Retinal pigment epithelial cell (primary cell): ENCODE results near the gene PROKR2.

Experiments used
- DNase-seq: peaks from one replicate; pipeline ENCODE4 v3.0.0-alpha.2; 2010; ENCODE audit warnings: low read depth
- H3K4me3 ChIP-seq: 2 replicates; pipeline ENCODE4 v1.5.1; 2011; ENCODE audit warnings: mild to moderate bottlenecking, low read length, control low read depth, moderate library complexity
- TF ChIP-seq, protein P1 (sequence below): conservative IDR thresholded peaks from 2 replicates; pipeline ENCODE4 v1.5.1; 2011; ENCODE audit warnings: low read depth, low read length, control low read depth, inconsistent platforms

Gene PROKR2

DNA sequence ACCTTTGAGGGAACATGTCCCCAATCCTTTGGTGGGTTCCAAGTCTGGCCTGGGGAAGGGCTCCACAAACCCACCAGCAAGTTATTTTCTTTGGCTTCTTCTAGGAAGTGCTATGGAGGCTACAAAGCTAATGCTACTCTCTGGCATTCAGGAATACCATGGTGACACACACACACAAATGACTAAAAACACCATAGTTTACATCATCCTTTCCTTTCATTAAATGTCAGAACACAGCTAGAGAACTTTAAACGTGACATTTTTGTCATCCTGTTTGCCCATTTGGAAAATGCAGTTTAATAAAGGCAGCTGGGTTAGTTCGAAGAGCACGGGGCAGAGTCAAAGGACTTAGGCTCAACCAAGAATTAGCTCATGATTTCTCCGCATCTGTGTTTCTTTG lies 40.2 kb upstream of the PROKR2 start:
- no peak for DNase-seq
- TF ChIP-seq, protein P1, sequence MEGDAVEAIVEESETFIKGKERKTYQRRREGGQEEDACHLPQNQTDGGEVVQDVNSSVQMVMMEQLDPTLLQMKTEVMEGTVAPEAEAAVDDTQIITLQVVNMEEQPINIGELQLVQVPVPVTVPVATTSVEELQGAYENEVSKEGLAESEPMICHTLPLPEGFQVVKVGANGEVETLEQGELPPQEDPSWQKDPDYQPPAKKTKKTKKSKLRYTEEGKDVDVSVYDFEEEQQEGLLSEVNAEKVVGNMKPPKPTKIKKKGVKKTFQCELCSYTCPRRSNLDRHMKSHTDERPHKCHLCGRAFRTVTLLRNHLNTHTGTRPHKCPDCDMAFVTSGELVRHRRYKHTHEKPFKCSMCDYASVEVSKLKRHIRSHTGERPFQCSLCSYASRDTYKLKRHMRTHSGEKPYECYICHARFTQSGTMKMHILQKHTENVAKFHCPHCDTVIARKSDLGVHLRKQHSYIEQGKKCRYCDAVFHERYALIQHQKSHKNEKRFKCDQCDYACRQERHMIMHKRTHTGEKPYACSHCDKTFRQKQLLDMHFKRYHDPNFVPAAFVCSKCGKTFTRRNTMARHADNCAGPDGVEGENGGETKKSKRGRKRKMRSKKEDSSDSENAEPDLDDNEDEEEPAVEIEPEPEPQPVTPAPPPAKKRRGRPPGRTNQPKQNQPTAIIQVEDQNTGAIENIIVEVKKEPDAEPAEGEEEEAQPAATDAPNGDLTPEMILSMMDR, result no peak
- no peak overlapping the region for H3K4me3 ChIP-seq

DNA sequence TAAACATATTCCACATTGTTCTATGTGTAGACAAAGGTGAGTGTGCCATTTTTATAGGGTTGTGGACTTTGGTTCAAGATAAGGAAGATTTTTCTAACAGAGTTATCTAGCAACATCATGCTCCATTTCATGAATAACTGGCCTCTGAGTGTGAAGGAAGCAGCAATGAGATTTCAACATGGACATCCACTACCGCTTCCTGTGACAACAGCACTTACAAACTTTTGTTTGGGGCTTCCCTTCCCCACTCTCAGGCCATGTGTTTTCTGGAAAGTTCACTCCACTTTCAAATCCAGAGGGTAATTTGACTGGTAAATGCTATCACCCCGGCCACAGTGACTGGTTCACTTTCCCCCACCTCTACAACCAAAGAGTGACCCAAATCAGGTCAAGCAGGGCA lies 38.1 kb upstream of the PROKR2 start:
- H3K4me3 ChIP-seq, result no peak overlapping the region
- no peak for DNase-seq
- TF ChIP-seq, protein P1, result no peak

DNA sequence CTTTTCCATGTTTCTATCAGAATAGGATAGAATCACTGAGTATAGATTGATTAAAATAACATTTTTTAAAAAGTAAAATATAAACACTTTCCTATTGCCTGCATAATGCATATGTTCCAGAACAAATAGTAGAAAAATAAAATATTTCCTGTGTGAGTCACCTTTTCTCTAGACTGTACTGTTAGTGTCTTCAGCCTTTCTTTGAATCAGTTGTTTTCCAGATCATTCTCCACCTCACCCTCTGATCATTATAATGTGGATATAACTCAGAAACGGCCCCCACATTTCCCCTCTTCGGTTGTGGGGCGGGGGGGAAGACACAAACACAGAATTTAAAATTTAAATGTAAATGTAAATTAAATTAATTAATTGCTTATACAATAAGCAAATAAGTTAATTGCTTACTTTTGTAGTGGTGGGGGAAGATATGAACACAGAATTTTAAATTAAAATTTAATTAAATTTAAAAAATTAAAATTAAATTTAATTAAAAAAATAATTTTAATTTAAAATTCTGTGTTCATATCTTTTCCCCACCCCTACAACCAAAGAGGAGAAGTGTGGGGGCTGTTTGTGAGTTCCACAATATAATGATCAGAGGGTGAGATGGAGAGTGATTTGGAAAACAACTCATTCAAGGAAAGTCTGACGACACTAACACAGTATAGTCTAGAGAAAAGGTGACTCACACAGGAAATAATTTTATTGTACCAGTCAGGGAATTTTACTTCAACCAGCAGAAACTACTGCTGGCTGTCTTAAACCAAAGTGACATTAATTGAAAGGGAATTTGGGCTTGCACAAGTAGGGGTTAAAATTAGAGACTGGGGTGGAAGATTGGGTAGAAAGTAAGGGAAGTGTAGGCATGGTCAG lies 37.1 kb upstream of the PROKR2 start:
- DNase-seq, result peak; percentile 33
- H3K4me3 ChIP-seq, result no peak overlapping the region
- TF ChIP-seq, protein P1, result no peak

DNA sequence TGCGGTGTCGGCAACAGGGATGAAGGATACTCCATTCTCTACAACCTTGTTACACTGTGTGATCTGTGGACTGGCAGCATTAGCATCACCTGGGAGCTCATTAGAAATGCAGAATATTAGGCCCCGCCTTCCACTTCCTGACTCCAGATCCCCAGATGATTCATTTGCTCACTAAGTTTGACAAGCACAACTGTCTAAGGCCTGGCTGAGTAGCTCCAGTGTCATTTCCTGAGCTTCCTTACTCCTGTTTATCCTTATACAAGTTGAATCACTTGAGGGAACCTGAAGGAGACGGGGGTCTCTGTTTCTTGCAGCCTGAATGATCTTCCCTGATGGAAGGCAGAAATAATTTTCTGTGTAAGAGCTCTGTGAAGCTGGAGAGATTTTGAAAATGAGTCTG lies 32.7 kb upstream of the PROKR2 start:
- H3K4me3 ChIP-seq, result no peak overlapping the region
- no peak for DNase-seq

DNA sequence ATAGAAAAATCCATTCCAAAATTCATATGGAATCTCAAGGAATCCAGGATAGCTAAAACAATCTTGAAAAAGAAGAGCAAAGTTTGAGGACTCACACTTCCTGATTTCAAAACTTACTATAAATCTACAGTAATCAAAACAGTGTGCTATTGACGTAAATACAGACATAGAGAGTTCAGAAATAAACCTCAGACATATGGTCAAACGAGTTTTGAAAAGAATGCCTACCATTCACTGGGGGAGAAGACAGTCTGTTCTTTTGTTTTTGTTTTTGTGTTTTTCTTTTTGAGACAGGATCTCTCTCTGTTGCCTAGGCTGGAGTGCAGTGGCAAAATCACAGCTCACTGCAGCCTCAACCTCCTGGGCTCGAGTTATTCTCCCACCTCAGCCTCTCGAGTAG lies 25.3 kb upstream of the PROKR2 start:
- no peak overlapping the region for H3K4me3 ChIP-seq
- no peak for DNase-seq
- TF ChIP-seq, protein P1, result no peak

More for the DNA sequence above, 32.7 kb upstream of the PROKR2 start:
- TF ChIP-seq, protein P1, result no peak

DNA sequence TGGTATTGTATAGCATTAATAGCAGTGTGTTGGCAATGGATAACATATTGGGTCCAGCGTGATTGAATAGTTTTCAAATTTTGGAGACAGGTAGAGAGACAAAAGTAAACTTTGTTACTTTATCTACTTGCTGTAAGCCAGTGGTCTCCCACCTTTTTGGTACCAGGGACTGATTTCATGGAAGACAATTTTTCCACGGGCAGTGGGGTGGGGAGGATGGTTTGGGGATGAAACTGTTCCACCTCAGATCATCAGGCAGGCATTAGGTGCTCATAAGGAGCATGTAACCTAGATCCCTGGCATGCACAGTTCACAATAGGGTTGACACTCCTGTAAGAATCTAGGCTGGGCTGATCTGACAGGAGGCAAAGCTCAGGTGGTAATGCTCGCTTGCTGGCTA lies 14.6 kb upstream of the PROKR2 start:
- TF ChIP-seq, protein P1, result no peak
- DNase-seq, result no peak
- no peak overlapping the region for H3K4me3 ChIP-seq

DNA sequence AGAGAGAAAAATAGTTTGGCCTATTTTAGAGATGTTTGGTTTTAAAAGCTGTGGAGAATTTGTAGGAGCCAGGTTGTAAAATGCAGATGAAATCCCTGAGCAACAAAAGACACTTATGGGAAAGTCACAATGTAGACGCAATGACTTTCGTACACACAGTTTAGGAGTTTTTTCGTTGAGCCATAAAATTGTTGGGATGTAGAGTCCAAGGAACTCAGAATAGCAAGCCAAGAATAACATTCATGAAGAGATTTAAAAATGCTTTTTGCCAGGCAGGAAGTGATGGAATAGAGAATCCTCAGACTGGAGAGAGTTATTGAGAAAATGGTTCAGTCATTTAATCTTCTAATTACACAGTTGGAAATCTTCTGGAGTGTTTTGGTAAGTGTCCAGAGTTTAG lies 11.5 kb upstream of the PROKR2 start:
- TF ChIP-seq, protein P1, result no peak
- no peak for DNase-seq
- no peak overlapping the region for H3K4me3 ChIP-seq
